NCI-H2029 treated with DMSO at 0.1 percent for 48 hours (cell line): ENCODE data around the gene GOLGA6L10.
"Not testable (repeated sequence)": the region's sequence is repeated elsewhere in the genome, so short reads cannot be mapped to it uniquely, and the experiment has no call there.

Experiments
- DNase-seq: peaks from one replicate; lab custom pipeline; 2025; lab: John Stamatoyannopoulos, UW

GOLGA6L10 gene, protein sequence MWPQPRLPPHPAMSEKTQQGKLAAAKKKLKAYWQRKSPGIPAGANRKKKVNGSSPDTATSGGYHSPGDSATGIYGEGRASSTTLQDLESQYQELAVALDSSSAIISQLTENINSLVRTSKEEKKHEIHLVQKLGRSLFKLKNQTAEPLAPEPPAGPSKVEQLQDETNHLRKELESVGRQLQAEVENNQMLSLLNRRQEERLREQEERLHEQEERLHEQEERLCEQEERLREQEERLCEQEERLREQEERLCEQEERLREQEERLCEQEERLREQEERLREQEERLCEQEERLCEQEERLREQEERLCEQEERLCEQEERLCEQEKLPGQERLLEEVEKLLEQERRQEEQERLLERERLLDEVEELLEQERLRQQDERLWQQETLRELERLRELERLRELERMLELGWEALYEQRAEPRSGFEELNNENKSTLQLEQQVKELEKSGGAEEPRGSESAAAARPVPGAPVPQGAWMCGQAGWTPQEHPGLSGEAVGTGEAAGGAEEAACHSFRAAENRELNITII

DNA sequence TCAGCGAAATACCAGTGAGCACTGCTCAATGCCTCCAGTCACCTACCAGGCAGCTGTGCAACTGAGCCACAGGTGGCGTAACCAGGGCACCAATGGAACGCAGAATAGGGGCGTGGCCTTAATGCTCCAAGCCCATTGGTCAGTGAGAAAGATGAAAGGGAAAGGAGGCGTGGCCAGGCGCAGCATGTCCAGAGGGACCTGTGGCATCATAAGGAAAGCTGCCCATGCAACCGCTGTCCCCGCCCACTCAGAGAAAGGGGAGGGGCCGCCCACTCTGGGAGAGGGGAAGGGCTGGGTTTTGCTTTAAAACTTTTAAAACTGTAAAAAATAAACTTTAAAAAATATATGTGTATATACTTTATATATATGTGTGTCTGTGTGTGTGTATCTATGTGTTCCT, at the start of gene GOLGA6L10:
TSS of gene GOLGA6L10 (minus strand) at position 101 of the 400 bp plus-strand sequence. CDS start at position 1, 100 bp downstream.
- not testable (repeated sequence) for DNase-seq

DNA sequence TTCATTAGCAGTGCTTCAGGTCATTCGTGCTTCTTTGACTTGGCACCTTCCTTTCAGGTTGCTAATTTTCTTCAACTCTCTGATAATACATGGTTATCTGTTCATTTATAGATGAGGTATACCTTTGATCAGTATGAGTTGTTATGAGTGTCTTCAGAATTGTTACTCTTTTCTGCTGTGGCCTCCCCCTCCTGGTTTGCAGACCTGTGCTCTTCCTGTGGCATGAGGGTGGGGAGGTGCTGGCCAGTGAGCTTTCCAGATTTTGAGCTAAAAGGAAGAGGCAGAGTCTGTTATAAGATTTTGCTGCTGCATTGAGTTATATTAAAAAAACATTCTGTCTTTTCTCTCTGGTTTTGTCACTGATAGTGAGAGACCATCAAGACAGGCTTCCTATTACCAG, 49.5 kb upstream of the GOLGA6L10 start:
- DNase-seq, result no peak

DNA sequence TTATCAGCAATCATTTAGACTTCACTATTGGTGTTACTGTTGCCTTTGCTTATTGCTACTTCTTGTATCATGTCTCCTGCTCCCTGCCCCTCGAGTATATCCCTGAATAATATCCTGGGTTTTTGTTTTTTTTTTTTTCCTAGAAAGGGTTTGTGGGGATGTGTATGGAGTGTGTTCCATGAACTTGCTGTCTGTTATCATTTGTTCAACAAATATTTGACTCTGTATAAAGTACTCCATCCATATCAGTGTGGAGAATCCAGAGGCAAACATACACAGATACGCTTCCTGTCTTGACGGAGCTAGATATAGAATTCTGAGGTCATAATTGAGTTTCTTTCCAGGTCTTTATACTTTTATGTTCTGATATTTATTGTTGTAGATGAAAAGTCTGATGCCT, 48.5 kb upstream of the GOLGA6L10 start:
- DNase-seq, result no peak

DNA sequence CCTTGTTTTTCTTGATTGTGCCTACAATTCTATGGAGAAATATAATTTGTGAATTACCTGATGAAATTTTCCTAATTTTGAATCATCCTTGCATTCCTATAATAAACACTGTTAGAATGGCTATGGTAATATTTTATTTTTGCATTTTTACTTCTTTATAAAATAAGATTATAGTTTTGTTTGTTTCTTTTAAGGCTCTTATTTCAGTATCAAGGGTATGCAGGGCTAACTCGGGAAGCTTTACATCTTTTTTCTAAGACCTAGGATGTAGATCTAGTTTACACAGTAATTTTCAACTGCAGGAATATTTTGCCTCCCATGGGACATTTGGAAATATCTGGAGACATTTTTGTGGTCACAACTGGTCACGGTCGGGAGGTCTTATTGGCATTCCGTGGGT, 46.5 kb upstream of the GOLGA6L10 start:
- not testable (repeated sequence) for DNase-seq

DNA sequence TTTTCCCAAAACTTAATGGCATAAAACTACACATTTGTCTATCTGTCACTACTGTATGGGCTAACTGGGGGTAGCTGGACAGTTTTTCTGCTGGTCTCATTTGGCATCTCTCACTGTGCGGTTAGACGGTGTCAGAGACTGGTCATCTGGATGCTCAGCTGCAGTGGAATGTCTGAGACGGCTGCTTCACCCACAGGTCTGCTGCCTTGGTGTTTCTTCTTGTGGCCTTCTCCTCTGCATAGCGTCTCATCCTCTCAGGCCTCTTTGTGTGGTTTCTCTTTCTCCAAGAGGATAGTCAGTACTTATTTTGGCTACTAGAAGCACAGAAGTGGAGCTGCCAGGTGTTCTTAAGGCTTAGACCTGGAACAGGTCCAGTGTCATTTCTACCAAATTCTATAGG, 44.4 kb upstream of the GOLGA6L10 start:
- DNase-seq, result no peak

DNA sequence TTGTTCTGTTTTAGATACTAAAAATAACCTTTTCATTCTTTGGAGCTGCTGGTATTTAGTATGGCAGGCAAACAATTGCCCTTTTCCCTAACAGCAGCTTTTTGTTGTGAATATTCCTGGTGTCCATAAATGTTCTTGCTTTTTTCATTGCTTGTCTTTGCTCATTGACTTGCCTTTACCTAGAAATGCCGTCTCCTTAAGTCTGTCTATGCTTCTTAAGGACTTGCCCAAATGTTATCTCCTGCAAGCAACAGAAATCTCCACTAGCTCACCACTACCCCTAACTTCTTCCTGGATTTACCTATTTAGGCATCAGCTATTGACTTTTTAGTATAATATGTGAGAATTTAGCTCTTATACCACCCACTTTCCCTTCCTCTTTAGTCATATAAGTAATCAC, 42.8 kb upstream of the GOLGA6L10 start:
- not testable (repeated sequence) for DNase-seq

DNA sequence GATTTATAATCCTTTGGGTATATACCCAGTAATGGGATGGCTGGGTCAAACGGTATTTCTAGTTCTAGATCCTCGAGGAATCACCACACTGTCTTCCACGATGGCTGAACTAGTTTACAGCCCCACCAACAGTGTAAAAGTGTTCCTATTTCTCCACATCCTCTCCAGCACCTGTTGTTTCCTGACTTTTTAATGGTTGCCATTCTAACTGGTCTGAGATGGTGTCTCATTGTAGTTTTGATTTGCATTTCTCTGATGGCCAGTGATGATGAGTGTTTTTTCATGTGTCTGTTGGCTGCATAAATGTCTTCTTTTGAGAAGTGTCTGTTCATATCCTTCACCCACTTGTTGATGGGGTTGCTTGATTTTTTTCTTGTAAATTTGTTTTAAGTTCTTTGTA, 40.9 kb upstream of the GOLGA6L10 start:
- not testable (repeated sequence) for DNase-seq

DNA sequence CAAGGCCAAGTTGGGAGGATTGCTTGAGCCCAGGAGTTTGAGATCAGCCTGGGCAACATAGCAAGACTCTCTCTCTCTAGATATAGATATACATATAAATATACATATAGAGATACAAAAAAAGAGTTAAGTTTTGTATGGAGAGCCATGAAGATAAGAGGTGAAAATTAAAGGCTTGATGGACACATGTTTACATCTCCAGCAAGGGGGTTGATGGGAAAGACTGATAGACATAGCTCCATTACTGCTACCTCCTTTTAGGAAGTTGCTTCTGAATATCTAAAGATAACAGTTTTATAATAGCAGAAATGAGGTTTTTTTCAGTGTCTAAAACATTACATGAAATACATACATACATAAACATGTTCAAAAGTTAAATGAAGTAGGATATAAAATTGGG, 37.9 kb upstream of the GOLGA6L10 start:
- not testable (repeated sequence) for DNase-seq

DNA sequence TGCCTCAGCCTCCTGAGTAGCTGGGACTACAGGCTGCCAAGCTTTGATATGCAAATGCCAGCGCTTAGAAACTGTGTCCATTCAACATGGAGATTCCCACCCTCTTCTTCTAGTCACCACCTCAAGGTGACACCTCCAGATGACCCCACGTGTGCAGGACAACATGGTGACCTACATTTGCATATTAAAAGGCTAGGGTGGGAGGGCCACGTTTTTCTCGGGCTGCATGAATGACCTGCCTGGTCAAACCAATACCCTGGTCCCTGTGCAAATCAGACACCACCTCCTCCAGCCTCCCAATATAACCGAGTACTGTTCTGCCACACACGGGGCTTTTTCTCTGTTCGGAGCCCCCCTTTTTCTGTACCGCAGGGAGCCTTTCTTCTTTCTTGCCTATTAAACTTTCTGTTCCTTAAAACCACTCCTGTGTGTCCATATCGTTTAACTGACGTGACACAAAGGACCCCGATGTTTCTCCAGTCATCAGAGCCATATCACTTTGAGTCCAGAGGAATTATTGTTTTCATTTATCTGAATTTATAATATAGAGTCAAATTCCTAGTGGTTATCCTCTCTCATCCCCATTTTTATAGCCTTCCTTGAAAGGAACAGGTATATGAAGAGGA, 32.2 kb upstream of the GOLGA6L10 start:
- not testable (repeated sequence) for DNase-seq

DNA sequence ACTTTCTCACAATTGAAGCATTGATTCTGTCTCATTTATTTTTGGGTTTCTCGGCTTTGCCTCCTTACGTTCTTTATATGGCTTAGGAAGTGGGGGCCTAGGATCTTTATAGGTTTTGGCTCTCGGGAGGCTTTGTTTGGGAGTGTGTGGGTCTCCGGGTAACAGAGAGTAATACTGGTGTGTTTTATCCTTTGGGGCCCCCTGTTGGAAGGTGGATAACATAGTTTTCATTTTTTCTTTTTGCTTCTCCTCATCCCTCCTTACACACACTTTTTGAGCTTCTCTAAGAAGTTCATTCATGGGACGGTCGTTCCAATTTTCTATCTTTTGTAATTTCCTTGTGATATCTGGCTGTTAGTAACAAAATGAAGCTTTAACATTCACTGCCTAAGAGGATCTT, 30.3 kb upstream of the GOLGA6L10 start:
- DNase-seq, result not testable (repeated sequence)

DNA sequence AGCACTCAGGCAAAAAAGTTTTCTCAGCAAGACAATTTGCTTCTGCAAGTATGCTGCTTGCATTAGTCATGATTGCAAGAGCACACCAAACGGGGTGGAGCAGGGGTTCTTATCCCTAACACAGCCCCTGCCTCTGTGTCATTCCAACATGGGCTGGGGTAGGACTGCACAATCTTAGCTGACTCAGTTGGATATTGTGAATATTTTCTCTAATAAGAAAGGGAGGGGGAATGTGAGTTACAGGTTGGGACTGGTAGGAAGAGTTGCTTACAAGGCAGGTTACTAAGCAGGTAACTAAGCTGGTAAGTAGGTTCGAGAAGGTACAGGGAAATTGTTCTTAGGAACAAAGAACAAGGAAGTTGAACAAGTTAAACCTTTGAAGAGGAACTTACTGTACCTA, 24.4 kb upstream of the GOLGA6L10 start:
- DNase-seq, result not testable (repeated sequence)

DNA sequence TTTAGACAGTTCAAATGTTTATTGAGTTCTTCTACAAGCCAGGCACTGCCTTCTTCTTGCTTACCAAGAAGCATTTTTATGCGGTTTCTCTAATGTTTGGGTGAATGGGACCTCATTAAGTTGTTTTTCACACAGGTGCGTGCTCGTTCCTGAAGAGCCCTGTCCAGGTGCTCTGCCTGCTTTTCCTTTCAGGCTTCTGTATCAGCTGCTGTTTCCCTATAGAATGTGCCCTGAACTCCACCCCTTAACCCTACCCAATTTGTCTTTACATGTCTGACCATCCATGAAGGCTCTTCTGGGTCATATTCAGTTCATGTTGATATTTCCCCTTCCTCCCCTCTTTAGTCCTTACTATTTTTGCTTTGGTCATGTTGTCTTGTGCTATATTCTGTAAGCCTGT, 22.4 kb upstream of the GOLGA6L10 start:
- no peak for DNase-seq

DNA sequence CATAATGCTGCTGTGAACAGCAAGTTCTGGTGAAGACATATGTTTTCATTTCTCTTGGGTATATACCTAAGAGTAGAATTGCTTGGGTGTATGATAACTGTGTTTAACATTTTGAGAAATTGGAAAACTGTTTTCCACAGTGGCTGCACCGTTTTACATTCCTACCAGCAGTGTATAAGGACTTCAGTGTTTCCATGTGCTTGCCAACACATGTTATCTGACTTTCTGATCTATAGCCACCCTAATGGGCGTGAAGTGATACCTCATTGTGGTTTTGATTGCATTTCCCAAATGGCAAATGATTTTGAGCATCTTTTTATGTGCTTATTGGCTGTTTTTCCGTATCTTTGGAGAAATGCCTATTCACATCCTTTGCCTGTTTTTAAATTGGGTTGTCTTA, 18.5 kb upstream of the GOLGA6L10 start:
- DNase-seq, result not testable (repeated sequence)

DNA sequence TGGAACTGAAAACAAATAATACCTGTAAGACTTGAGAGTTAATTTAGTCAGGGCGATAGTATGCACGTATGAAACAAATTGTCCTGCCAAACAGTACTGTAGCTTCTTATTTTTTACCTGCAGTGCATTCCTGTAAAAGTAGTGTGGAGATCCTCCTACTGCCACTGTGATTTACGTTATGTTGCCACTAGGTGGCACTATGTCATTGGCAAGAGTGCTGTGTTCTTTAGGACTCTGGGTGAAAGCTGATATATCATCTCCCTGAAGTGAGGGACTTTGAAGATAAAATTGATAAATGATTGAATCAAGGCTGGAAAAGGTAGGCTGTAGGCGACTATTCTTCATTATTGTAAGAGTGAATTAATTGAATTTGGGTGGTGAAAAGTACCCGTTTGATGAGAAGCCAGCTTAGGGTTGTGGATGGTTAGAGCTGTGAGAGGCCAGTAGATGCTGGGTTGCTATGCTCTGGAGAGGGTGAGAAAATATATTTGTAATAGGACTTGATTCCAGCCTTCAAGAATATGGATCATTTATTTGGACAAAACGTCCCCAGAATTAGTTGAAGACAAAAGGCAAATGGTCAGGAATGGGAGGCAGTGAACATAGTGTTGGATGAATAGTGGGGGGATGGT, 16.5 kb upstream of the GOLGA6L10 start:
- DNase-seq, result not testable (repeated sequence)

DNA sequence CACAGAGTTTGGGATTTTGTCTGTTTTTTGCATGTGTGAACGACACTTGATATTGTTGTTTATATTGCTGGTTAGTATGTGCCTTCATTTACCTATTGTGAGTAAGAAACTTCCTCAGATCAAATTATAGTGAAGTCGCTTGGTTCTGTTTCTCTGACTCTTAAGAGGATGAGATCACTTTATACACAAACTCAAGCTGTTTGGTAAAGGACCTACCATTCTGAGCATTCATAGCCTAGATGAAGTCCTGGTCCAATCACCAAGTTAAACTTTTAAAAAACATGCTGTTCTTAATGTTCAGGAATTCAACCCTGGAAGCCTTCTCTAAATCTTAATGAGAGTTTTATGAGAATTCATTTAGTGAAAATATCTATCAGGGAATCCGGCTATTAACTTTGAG, 15.3 kb upstream of the GOLGA6L10 start:
- DNase-seq, result not testable (repeated sequence)

DNA sequence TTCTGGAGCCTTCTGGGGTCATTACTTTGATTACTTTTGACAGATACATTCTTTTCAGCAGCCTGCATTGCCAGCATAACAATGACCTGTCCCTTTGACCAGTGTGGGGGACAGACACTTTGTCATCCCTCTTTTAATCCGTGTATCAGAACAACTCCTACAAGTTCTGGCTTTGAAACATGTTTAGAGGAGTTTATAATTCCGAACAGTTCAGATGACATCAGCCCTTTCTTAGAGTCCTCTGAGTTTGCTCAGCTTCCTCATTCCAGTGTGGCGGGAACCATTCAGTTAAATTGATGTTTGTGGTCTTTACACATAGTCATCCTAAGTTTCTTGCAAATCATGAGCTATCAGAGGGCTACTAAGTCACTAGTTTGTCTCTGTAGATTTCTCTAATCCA, 13.5 kb upstream of the GOLGA6L10 start:
- not testable (repeated sequence) for DNase-seq

DNA sequence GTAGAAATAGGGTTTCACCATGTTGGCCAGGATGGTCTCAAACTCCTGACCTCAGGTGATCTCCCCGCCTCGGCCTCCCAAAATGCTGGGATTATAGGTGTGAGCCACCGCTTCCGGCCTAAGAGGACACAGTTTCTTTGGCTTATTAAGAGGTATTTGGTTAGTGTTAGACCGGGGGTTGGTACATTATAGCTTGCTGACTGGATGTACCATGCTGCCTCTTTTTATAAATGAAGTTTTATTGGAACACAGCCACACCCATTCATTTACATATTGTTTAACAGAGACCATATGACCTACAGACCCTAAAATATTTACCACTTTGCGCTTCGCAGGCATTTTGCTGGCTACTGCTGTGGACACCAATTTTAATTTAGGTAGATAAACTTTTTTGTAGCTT, 11.3 kb upstream of the GOLGA6L10 start:
- not testable (repeated sequence) for DNase-seq

DNA sequence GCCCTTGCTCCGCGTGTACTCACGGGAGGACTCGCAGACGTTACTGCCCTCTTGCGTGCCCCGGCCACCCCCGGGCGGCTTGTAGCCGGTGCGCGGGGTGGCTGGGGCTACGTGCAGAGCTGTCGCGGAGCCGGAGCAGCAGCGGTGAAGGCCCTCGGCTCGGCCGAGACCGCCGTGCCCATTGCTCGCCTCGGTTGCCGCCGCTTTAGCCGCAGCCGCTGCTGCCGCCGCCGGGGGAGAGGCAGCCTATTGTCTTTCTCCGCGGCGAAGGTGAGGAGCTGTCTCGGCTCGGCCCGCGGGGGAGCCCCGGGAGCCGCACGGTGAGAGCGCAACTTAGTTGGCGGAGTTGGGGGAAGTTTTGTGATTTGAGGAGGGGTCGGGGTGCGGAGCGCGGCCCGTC, 5.8 kb upstream of the GOLGA6L10 start:
- DNase-seq, result not testable (repeated sequence)

DNA sequence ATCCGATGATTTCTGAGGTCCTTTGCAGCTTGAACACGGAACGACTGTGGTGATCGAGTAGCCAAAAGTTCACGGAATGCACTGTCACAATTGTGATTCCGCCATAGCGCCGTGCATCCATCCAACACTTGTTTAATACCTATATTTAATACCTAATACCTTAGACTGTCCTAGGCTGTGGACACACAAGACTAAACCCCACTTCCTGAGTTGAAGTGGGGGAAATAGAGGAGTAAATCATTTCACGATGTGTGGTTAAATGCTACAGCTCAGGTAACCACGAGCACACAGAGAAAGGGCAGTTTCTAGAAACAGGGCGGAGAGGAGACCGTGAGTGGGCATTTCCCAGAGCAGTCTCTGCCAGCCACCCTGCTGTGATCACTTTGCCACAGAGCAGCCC, 5.3 kb upstream of the GOLGA6L10 start:
- DNase-seq, result not testable (repeated sequence)

DNA sequence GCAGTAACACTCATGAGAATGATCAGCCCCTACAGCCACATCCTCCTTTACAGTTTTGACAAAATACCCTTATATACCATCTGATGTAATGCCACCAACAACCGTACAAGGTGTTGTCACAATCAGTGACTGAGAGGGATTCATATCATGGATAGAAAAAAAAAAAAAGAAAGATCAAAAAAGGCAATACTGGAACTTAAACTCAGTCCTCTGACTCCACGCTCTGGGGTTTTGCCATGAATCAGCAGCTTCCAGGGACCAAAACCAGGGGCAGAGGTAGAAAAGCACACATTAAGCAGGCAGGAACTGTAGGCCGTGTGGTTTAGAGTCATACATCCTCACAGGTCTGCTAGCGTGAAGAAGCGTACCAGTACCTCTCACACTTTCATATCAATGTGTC, 1.6 kb downstream of the GOLGA6L10 start:
- DNase-seq, result not testable (repeated sequence)

DNA sequence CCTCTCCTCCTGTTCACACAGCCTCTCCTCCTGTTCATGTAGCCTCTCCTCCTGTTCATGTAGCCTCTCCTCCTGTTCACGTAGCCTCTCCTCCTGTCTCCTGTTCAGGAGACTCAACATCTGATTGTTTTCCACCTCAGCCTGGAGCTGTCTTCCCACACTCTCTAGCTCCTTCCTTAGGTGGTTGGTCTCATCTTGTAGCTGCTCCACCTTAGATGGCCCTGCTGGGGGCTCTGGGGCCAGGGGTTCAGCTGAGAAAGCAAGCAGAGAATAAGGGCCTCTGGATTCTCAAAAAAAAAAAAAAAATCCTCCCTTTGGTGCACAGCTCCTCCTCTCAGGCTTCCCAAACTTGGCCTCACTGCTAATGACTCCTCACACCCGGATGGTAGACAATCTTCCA, 4.1 kb downstream of the GOLGA6L10 start:
- DNase-seq, result not testable (repeated sequence)

DNA sequence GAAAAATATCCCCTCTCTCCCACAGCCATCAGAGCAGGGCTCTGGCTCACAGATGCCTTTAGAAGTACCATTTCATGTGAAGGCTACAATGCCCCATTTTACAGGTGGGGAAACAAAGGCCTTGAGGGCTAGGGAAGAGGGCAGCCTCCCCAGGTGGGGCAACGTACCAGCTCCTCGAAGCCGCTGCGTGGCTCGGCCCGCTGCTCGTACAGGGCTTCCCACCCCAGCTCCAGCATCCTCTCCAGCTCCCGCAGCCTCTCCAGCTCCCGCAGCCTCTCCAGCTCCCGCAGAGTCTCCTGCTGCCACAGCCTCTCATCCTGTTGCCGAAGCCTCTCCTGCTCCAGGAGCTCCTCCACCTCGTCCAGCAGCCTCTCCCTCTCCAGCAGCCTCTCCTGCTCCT, 4.9 kb downstream of the GOLGA6L10 start:
- not testable (repeated sequence) for DNase-seq

DNA sequence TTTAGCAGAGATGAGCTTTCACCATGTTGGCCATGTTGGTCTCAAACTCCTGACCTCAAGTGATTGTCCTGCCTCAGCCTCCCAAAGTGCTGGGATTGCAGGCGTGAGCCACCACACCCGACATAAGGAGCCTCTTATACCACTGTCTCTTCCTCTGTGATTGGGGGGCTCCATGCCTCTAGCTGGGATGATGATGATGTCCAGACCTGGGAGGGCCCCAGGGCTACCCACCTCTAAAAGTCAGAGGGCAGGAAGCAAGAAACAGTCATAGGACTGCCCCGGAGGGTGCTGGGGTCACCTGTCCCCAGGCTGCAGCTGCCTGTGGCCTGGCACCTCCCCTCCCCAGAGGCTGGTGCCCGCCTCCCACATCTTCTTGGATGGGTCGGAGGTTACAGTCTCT, 5.4 kb downstream of the GOLGA6L10 start:
- DNase-seq, result not testable (repeated sequence)
